Measurements from ENCODE around the gene SUMO3.

The SUMO3 gene

DNA sequence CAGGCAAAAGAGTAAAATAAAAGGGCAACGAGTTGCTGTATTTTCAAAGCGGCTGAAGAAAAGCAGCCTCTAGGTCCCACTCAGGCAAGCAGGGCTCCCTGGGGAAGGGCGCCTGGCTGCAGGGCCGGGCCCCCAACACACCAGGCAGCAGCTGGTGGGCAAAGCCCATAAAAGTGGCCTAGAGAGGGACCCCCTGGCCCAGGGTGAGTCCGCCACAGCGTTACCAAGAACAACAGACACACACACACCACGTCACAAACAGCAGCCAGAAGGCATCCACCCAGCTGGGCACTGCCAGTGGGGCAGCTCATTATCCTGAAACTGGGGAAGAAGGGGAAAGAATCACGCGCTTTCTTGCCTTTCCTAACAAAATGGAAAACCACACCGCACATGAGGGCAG, 4.7 kb downstream of the SUMO3 start:
- TF ChIP-seq, protein P1, sequence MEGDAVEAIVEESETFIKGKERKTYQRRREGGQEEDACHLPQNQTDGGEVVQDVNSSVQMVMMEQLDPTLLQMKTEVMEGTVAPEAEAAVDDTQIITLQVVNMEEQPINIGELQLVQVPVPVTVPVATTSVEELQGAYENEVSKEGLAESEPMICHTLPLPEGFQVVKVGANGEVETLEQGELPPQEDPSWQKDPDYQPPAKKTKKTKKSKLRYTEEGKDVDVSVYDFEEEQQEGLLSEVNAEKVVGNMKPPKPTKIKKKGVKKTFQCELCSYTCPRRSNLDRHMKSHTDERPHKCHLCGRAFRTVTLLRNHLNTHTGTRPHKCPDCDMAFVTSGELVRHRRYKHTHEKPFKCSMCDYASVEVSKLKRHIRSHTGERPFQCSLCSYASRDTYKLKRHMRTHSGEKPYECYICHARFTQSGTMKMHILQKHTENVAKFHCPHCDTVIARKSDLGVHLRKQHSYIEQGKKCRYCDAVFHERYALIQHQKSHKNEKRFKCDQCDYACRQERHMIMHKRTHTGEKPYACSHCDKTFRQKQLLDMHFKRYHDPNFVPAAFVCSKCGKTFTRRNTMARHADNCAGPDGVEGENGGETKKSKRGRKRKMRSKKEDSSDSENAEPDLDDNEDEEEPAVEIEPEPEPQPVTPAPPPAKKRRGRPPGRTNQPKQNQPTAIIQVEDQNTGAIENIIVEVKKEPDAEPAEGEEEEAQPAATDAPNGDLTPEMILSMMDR (conservative IDR thresholded peaks at IDR 0.05; ENCODE audit: low read depth, low read length): no peak
- DNase-seq (ENCODE audit: low read depth): no peak
- no peak overlapping the region for H3K4me3 ChIP-seq (ENCODE audit: low read depth, low read length)

DNA sequence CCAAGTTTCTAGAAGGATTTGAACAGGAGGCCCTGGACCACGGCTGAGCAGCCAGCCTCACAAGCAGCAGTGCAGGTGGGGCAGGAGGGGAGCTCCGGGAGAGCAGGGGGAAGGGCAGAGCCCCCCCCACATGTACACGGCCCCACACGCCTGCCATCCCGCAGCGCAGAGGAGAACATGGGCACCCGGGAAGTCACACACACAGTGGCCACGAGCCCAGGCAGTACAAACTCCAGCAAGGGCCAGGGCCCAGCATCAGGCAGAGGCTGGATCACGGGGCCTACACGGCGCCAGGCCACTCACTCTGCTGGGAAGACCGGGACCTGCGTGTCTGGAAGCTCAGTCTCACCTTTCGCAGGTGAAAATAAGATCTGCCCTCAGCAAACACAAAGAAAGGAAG, 5.2 kb downstream of the SUMO3 start:
- TF ChIP-seq, protein P1 (conservative IDR thresholded peaks at IDR 0.05; ENCODE audit: low read depth, low read length): no peak
- no peak overlapping the region for H3K4me3 ChIP-seq (ENCODE audit: low read depth, low read length)
- no peak for DNase-seq (ENCODE audit: low read depth)

DNA sequence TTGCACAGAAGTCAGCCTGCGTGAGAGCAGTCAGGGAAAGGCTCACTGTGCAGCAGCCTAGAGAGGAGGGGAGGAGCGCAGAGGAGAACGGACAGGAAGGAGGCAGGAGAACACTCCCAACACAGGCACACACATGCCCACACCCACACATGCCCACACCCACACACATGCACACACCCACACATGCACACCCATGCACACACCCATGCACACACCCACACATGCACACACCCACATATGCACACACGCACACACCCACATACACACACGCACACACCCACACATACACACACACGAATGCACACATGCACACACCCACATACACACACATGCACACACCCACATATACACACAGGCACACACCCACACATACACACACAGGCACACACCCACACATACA, 7.1 kb downstream of the SUMO3 start:
- H3K4me3 ChIP-seq (ENCODE audit: low read depth, low read length): no peak overlapping the region
- DNase-seq (ENCODE audit: low read depth): no peak
- TF ChIP-seq, protein P1 (conservative IDR thresholded peaks at IDR 0.05; ENCODE audit: low read depth, low read length): no peak

DNA sequence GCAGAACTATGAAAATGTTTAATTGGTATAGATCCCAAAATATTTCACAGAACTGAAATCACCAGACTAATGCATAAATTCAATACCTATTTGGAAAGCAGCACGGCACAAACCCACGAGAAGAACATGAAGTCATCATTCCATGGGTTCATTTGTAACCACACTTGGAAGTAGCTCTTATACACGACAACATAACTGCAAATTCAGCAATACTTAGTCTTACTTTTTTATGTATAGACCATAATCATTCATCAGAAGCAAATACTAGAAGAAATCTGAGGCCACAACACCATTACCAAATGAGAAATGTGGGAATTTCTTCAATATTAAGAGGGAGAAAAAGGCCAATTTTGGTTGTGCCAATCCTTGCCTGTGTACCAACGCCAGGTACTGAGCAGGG, 12.0 kb downstream of the SUMO3 start:
- H3K4me3 ChIP-seq (ENCODE audit: low read depth, low read length): no peak overlapping the region
- TF ChIP-seq, protein P1 (conservative IDR thresholded peaks at IDR 0.05; ENCODE audit: low read depth, low read length): no peak
- no peak for DNase-seq (ENCODE audit: low read depth)

DNA sequence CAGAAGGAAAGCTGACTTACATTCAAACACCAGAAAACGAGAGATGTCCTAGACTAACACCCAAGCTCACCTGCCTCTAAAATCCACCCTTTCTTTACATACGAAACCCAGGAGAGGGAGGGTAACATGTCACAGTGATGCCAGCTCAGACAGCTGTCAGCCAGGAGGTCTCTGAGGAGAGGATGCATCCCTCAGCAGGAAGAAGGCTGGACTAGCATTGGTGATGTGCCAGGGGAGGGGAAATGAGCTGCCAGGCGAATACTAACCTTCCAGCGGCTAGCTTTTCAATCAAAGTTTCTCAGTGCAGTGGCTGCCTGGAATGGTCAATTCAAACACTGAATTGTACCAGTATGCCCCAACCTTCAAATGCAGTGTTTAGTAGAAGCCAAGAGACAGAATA, 12.6 kb downstream of the SUMO3 start:
- TF ChIP-seq, protein P1 (conservative IDR thresholded peaks at IDR 0.05; ENCODE audit: low read depth, low read length): no peak
- no peak for DNase-seq (ENCODE audit: low read depth)
- H3K4me3 ChIP-seq (ENCODE audit: low read depth, low read length): no peak overlapping the region

DNA sequence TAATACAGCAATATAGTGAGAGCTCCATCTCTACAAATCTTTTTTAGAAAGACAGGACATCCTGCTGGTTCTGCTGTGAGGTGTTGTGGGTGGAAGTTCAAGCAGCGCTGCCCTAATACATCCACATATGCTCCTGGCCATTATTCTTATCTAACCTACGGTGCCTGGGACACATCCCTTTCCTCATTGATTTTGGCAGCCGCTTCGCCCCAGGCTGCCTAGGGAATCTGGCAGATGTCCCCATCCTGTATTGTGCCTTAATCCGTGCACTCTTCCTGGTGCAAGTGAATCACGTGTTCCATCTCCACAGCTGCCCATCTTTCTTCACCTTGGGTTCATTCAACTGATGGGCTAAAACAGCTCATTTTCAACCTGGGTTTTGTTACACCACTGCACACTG, 13.1 kb downstream of the SUMO3 start:
- DNase-seq (ENCODE audit: low read depth): no peak
- TF ChIP-seq, protein P1 (conservative IDR thresholded peaks at IDR 0.05; ENCODE audit: low read depth, low read length): no peak
- H3K4me3 ChIP-seq (ENCODE audit: low read depth, low read length): no peak overlapping the region

DNA sequence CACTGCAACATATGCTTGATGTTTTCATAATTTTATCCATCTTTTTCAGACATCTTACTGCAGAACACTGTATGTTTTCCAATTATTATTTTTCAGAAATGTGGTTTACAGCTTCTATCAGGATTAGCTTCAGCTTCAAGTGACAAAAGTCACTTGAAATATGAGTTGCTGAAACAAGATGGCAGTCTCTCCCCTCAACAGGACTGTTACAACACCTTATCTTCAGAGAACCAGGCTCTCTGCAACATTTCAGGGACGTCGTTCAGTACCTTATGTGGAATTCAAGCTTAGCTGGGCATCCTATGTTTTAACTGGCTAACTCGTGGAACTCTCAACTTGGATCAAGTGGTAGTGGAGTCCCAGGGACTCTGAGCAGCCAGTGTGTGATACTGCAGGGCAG, 14.2 kb downstream of the SUMO3 start:
- H3K4me3 ChIP-seq (ENCODE audit: low read depth, low read length): no peak overlapping the region
- no peak for DNase-seq (ENCODE audit: low read depth)
- TF ChIP-seq, protein P1 (conservative IDR thresholded peaks at IDR 0.05; ENCODE audit: low read depth, low read length): no peak
